HT-29 (cell line): Measurements from ENCODE around the gene SFRP4. TPM values are rescaled to one million over a fixed set of nuclear protein-coding genes. Genes with fewer than 3 reads are reported as not detected.
"Not testable (repeated sequence)": the region's sequence is repeated elsewhere in the genome, so short reads cannot be mapped to it uniquely, and the experiment has no call there.

Experiments
- DNase-seq: peaks from one replicate; pipeline ENCODE4 v3.0.0-alpha.2; 2015; ENCODE audit warnings: low spot score
- total RNA-seq: library from RNA; depleted of rRNA; stranded (reverse); fragments of >200 nt; shearing (Covaris generic); gene quantifications from 2 replicates; pipeline ENCODE4 v1.2.3, GENCODE V29; 2014; rRNA removed

SFRP4 gene
- total RNA-seq, result not detected in 2 replicates

GRCh38 chr7:37916673-37917660 lies at the start of gene SFRP4:
SFRP4 (minus strand) TSS chr7:37916817; CDS start chr7:37916537, 280 bp downstream.
- peak; percentile 58 for DNase-seq

- no peak for DNase-seq
Observed at GRCh38 chr7:37964196-37964595, 47.6 kb upstream of the SFRP4 start.

DNA sequence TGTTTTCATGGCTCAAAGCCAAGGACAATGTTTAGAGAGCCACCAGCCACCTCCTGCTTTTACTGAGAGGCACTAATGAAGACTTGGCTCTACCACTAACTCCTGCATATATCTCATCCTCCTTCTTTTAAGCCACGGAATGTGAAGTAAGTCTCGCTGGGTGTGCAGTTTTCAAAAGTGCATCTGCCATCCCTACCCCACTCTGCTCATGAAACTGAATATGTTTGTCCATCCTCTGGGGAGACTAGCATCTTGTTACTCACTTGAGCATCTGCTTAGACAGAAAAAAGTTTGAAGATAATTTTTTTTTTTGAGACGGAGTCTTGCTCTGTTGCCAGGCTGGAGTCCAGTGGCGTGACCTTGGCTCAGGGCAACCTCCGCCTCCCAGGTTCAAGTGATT lies 44.6 kb upstream of the SFRP4 start:
- no peak for DNase-seq

DNA sequence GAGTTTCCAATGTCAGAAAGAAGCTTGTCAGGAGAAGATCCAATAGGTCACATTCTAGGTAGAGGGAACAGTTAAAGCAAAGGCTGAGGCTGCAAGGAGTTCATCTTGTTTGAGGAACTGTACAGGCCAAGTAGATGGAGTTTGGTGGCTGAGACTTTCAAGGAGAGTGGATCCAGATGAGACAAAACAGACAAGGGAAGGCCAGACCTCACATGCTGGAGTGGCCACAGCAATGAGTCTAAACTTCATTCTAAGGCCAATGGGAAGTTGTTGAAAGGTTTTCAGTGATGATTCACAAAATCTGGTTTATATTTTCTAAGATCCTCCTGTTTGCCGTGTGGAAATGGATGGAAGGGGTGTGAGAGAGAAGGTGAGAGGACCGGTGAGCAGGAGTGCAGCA lies 43.9 kb upstream of the SFRP4 start:
- no peak for DNase-seq

DNA sequence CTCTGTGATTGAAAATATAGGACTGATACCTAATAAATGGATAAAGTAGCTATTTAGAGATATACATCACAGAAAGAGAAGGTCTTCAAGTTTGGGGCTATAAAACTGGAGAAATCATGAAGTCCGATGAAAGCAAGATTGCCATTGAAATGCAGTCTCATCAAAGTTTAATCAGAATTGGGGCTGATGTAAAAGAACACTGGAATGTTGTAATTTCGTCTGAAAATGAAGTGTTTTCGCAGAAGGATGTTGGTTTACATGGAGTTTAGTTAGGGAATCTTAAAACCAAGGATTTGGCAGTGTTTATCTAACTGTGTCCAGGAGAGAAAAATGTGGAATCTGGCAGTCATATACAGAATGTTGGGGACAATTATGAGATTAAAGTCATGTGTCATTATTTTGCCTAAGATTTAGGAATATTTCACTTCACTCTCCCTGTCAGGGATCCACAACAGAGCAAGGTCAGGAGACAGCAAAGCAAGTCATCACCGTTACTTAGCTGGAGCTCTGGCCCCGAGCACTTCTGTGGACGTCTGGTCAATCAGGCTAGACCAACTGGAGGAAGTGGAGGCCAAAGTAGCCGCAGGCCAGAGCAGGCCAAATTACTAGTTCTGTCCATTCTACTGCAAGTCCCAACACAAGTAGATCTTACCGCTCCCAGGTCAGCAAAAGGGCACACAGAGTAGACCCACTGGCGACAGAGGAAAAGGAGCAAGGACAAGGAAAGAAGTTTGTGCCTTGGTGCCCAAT lies 40.8 kb upstream of the SFRP4 start:
- no peak for DNase-seq

DNA sequence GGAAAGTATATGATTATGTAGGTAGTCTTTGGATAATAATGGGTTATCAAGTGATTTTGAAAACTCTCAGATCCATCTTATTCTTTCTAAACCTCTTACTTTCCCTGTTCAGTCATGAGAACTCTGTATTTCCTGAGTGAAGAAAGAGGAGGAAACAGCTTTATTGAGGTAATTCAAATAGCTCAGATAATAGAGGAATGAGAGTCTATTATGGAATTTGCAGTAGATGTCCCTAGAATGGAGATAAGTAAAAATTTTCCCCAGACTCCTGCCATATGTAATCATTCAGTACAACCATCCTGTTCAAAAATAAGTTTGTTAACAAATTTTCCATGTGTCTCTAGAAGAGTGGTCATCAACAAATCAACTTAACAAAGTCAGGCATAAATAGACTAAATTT lies 40.2 kb upstream of the SFRP4 start:
- DNase-seq, result no peak

- DNase-seq, result not testable (repeated sequence)
Observed at GRCh38 chr7:37954217-37954616, 37.6 kb upstream of the SFRP4 start.

DNA sequence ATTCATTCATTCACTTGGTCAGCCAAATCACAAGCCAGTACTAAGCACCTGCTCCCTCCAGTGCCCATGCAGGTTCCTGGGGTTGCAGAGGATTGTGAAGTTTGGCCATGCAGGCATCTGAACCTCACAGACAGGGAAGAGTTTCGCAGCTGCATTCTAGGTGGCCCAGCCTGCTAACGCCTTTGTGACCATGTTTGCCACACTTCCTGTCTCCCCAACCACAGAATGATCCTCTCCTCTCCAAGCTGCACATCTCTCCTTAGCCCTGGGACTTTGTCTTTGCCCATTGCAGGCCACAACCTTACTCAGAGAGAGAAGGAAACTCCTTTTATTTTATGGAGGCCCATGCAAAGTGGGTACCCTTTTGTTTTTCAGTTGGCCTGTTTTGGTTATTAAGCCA lies 35.6 kb upstream of the SFRP4 start:
- no peak for DNase-seq

DNA sequence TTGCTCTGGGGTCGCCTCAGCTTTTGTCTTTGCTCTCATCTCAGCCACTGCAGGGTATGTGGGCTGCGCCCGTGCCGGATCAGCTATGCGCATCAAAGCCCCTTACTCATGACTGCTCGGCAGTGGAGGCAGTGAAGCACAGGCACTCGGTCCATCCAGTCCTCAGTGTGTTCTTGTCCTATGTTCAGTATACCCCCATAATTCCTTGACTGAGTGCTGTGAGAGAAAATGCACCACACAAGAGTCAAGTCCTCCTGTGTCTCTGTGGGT lies 31.3 kb upstream of the SFRP4 start:
- no peak for DNase-seq

DNA sequence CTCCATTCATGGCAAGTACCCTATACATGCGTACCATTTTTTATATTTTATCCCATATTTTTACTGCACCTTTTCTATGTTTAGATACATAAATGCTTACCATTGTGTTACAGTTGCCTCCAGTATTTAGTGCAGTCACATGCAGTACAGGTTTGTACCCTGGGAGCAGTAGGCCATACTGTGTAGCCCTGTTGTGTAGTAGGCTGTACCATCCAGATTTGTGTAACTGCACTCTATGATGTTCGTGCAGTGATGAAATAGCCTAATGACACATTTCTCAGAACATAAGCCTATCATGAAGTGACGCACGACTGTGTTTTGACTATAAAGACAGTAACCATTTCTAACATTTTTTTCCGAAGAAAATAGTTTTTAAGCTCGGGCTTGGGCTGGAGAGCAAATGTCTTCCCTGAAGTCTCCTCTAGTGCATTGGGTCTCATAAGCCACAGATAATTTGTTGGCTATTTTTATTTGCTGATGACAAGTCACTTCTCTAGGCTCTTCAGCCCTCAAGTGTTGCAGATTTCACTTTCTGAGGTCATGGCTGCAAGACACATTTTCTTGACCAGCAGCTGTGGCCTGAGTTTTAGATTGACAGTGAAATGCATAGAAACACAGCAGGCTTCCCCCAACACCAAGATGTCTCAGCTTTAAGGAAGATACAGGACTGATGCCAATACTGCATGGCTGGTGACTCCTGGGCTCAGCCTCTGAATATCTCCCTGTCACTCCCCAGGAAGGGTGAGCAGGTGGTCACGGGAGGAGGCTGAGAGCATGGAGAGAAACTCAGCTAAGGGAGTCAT lies 30.7 kb upstream of the SFRP4 start:
- DNase-seq, result no peak

DNA sequence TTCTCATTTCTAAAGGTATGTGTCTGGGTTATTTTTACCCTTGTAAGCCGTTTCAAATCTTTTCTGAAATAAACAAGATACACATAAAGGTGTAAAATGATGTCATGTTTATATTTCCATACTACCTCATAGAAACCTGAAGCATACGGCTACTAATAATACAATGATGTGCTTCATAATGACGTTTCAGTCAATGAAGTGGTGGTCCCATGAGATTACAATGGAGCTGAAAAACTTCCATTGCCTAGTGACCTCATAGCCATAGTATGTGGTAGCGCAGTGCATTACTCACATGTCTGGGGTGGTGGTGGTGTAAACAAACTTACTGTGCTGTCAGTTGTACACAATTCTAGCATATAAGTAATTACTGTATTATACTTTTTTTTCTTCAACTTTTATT lies 28.7 kb upstream of the SFRP4 start:
- DNase-seq, result no peak

GRCh38 chr7:37944737-37945054 lies 28.1 kb upstream of the SFRP4 start:
- DNase-seq, result no peak

DNA sequence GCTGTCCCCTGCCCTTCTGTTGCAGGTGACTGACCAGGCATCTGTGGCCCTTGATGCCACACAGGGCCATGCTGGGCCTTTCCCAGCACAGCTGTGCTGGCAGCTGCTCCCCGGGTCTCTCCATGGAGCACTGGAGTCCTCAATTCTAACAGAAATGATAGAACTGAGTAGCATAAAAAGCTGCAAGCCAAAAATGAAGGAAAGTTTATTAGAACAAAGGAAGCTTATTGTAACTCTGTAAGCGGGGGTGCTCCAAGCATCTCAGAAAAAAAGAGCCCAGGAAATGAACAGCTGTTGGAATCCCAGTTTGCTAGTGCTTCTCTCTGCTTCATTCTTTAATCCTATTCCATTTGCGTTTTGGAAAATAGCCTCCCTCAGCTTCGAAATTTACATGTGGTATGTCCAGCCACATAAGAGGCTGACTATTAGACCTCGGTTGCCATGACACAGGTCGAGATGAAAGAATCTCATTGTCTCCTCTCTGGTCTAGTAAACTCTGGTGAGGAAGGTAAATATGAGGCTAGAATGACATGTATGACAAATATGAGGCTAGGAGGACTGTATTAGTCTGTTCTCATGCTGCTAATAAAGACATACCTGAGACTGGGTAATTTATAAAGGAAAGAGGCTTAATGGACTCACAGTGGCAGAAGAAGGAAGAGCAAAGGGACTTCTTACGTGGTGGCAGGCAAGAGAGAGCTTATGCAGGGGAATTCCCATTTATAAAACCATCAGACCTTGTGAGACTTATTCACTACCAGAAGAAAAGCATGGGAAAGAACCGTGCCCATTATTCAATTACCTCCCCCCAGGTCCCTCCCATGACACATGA lies 27.5 kb upstream of the SFRP4 start:
- DNase-seq, result no peak

DNA sequence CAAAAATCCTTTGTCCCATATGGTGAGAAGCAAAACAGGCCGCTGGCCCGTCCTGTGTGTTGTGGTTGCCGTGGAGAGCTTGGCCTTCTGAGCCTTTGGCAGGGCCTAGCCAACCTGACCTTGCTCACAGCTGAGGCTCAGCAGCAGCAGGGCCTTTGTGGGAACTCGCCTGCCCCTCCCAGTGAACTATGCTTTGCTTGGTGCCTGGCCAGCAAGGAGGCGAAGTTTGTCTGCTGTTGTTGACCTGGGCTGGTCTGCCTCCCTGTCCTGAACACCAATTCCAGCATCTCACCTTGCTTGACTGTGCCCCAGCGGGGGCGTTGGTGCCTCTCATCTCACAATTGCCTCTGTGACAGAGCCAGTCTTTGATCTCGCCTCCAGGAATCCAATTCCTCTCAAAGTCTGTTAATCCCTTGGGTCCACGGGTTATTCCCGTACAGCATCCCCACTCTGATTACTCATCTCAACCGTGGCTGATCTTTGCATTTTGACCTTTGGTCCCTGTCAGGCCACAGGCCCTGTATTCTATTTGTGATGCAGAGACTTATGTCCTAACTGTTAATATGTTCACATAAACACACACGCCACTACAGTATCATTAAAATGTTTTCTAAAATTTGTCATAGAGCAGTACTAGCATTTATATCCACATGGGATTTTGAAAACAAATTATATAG lies 26.5 kb upstream of the SFRP4 start:
- DNase-seq, result peak; percentile 33

GRCh38 chr7:37933018-37933566 lies 16.5 kb upstream of the SFRP4 start:
- DNase-seq, result no peak

- no peak for DNase-seq
Observed at GRCh38 chr7:37932543-37932942, 15.9 kb upstream of the SFRP4 start.

- DNase-seq, result no peak
Observed at GRCh38 chr7:37930226-37930948, 13.8 kb upstream of the SFRP4 start.

GRCh38 chr7:37928878-37929277 lies 12.3 kb upstream of the SFRP4 start:
- DNase-seq, result no peak

GRCh38 chr7:37927773-37928444 lies 11.3 kb upstream of the SFRP4 start:
- no peak for DNase-seq
